Lung (tissue), 12 donors: Measurements from ENCODE around the gene FXYD2. TPM values are rescaled to one million over a fixed set of nuclear protein-coding genes. Genes with fewer than 3 reads are reported as not detected.

Experiments used
- ATAC-seq: fragments of 200-7000 bp; cut with Tn5 transposase; one replicate; pipeline ENCODE4 v1.9.1; 2020; ENCODE audit warnings: moderate number of reproducible peaks; ENCODE audit not compliant: insufficient read depth, low FRiP score
- DNase-seq, 3 donors: peaks; one replicate each; pipeline ENCODE4 v3.0.0-alpha.2; 2013 to 2017
- H3K27ac ChIP-seq, 2 donors: one replicate each; pipeline ENCODE4 v1.5.1; 2013; ENCODE audit warnings: mild to moderate bottlenecking in 2 of 2, moderate library complexity in 2 of 2, control low read depth in 1 of 2, inconsistent platforms in 1 of 2, low read depth in 1 of 2, low read length in 1 of 2
- H3K27me3 ChIP-seq, 3 donors: one replicate each; pipeline ENCODE4 v1.5.1; 2013; ENCODE audit warnings: low read length in 2 of 3; ENCODE audit not compliant: control insufficient read depth in 3 of 3, insufficient read depth in 3 of 3
- H3K36me3 ChIP-seq, 4 donors: one replicate each; pipeline ENCODE4 v1.5.1; 2013; ENCODE audit warnings: low read length in 4 of 4, mild to moderate bottlenecking in 1 of 4, moderate library complexity in 1 of 4; ENCODE audit not compliant: control insufficient read depth in 4 of 4, insufficient read depth in 4 of 4
- H3K4me1 ChIP-seq, 5 donors: one replicate each; pipeline ENCODE4 v1.5.1; 2013; ENCODE audit warnings: low read length in 5 of 5, mild to moderate bottlenecking in 2 of 5, moderate library complexity in 1 of 5; ENCODE audit not compliant: control insufficient read depth in 5 of 5, insufficient read depth in 5 of 5
- H3K4me3 ChIP-seq: one replicate; pipeline ENCODE4 v1.5.1; 2013; ENCODE audit warnings: mild to moderate bottlenecking, control low read depth, moderate library complexity
- H3K9ac ChIP-seq, 2 donors: one replicate each; pipeline ENCODE4 v1.5.1; 2013; ENCODE audit warnings: low read length in 2 of 2, control low read depth in 1 of 2; ENCODE audit not compliant: insufficient read depth in 1 of 2
- H3K9me3 ChIP-seq, 4 donors: one replicate each; pipeline ENCODE4 v1.5.1; 2013; ENCODE audit warnings: low read length in 3 of 4, mild to moderate bottlenecking in 1 of 4, moderate library complexity in 1 of 4; ENCODE audit not compliant: control insufficient read depth in 4 of 4, insufficient read depth in 3 of 4
- CTCF ChIP-seq: IDR thresholded peaks from 2 replicates; pipeline ENCODE4 v1.5.1; 2012; ENCODE audit warnings: mild to moderate bottlenecking; ENCODE audit errors: control extremely low read depth, extremely low read depth
- WGBS, 2 donors: extraction: QIAGEN DNeasy Blood & Tissue Kit; methylation state at CpG; one replicate each; pipeline ENCODE4 v1.1.7; 2013; 5-methylcytosine and 5-hydroxymethylcytosine counted together
- polyA plus RNA-seq, 2 donors: library from polyadenylated mRNA; stranded (reverse); fragments of 200-250 nt; gene quantifications; one replicate each; pipeline ENCODE4 v1.2.1, GENCODE V29; 2013
- total RNA-seq, 2 donors: library from RNA; depleted of rRNA in 1 of 2; stranded (reverse); fragments of >200 nt in 1 of 2; gene quantifications; one replicate each; pipeline ENCODE4 v1.2.1, GENCODE V29; 2014 to 2021
- donor health status: control.
- donor health status: control.
- donor health status: Bipolar disorder and iron deficiency.
- donor health status: healthy.
- donor health status: DM: yes; HTN: yes; CAD: no.

FXYD2 gene
- total and polyA plus RNA-seq, 4 donors = 1.6 to 6.9 (median 3.7) TPM

DNA sequence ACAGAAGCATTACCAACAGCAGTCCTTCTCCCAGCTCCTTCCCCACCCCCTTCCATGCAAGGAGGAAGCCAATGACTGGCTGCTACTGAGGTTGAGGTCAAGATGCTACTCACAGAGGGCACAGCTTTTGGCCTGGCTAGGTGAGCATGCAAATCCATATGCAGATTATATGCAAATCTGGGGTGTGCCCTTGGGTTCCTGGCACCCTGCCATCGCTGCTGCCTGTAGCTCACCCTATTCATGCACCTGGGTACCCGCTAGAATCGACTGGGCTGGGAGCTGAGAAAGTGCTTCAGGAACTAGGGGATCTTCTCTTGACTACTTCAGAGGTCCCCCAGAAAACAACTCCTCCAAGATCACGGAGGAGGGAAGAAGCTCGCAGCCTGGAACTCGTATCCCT is 31.6 kb downstream of the FXYD2 start:
- Histone ChIP-seq H3K27me3 (peaks cover 0 to 59% (median 25%) of the 10 kb centered on the region in 3 donors), H3K9me3 (no peaks in the 10 kb centered on the region), H3K27ac (no peak overlapping the region), H3K4me1 (peaks cover 0 to 12% (median 9%) of the 10 kb centered on the region in 5 donors), H3K4me3 (no peak overlapping the region), H3K36me3 (no peaks in the 10 kb centered on the region), H3K9ac (no peak overlapping the region)
- TF ChIP-seq CTCF = no peak
- no peak for ATAC-seq
- DNase-seq = no peak
- WGBS, 2 donors = 87 to 92% methylated on average over 6 of the region's 6 CpGs

DNA sequence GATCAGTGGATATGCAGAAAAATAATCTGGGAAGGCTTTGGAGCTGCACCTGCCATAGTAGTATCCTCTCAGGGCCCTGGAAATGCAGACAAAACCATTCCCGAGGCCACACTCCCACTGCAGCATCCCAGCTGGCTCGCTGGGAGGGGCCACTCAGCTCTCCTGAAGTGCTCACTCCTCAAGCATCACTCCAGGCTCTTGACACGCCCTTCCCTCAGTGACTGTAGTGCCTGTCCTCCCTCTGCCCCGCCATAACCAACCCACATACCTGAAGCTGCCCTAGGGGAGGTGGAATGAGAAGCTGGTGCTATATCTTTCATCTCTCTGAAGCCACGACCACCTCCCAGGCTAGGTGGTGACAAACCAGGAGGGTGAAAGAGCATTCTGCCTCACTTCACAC is 32.3 kb downstream of the FXYD2 start:
- peaks cover 0 to 52% (median 22%) of the 10 kb centered on the region in 3 donors for H3K27me3 ChIP-seq
- H3K4me3 ChIP-seq = no peak overlapping the region
- no peaks in the 10 kb centered on the region for H3K36me3 ChIP-seq
- WGBS, 2 donors = 58 to 81% methylated on average over 5 of the region's 5 CpGs
- no peaks in the 10 kb centered on the region for H3K9me3 ChIP-seq
- ATAC-seq (peak; percentile 49), DNase-seq (peak in 2 of 3 donors; percentile 44)
- H3K4me1 ChIP-seq = peaks cover 0 to 12% (median 9%) of the 10 kb centered on the region in 5 donors
- TF ChIP-seq CTCF = no peak
- no peak overlapping the region for H3K9ac ChIP-seq
- H3K27ac ChIP-seq = no peak overlapping the region

GRCh38 chr11:117790279-117790678 is 34.3 kb downstream of the FXYD2 start:
- Histone ChIP-seq H3K27me3 (peaks cover 0 to 43% (median 18%) of the 10 kb centered on the region in 3 donors), H3K9me3 (no peaks in the 10 kb centered on the region), H3K4me1 (peaks cover 0 to 9% (median 5%) of the 10 kb centered on the region in 5 donors), H3K36me3 (no peaks in the 10 kb centered on the region), H3K9ac (no peak overlapping the region), H3K27ac (no peak overlapping the region), H3K4me3 (no peak overlapping the region)
- 28 to 54% methylated on average over 3 of the region's 3 CpGs for WGBS, 2 donors
- TF ChIP-seq CTCF = no peak
- no peak for ATAC-seq
- peak; percentile 63 to 70 (median 66) for DNase-seq

- Histone ChIP-seq H3K4me3 (no peak overlapping the region), H3K9ac (no peak overlapping the region), H3K4me1 (peaks cover 0 to 9% (median 5%) of the 10 kb centered on the region in 5 donors), H3K27ac (no peak overlapping the region), H3K9me3 (no peaks in the 10 kb centered on the region), H3K27me3 (peaks cover 0 to 37% (median 12%) of the 10 kb centered on the region in 3 donors), H3K36me3 (no peaks in the 10 kb centered on the region)
- no peak for TF ChIP-seq CTCF
- 89 to 94% methylated on average over 4 of the region's 4 CpGs for WGBS, 2 donors
- no peak for ATAC-seq
- DNase-seq = no peak
Measured at GRCh38 chr11:117789241-117789640, 35.3 kb downstream of the FXYD2 start.
